ENCODE data around the gene SERPINE1.
"Not testable (repeated sequence)": the region's sequence is repeated elsewhere in the genome, so short reads cannot be mapped to it uniquely, and the experiment has no call there.

Gene SERPINE1

DNA sequence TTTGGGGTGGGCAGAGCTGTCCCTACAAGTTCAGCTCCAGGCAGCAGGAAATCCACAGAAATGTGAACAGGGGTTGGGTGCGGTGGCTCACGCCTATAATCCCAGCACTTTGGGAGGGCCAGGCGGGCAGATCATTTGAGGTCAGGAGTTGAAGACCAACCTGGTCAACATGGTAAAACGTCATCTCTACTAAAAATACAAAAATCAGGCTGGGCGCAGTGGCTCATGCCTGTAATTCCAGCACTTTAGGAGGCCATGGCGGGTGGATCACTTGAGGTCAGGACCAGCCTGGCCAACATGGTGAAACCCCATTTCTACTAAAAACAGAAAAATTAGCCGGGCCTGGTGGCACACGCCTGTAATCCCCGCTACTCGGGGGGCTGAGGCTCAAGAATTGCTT is 23.2 kb upstream of the SERPINE1 start:
- DNase-seq = not testable (repeated sequence)

- no peak for DNase-seq
These were observed 22.7 kb upstream of the SERPINE1 start for GRCh38 chr7:101104193-101104713.

DNA sequence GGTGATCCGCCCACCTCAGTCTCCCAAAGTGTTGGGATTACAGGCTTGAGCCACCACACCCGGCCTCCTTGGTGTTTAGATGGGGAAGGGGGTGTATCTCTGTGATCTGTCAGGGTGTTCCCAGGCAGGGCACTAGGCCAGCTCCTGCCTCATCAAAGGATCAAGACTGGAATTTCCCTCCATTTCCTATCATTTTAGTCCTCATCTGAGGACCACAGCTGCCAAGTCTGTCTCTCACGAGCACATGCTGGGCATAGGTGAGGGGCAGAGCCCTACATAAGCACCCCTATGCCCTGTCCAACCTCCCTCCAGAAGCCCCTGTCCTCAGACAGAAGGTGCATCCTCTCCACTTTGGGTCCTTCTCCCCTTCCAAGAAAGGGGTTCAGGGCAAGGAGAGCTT is 22.1 kb upstream of the SERPINE1 start:
- no peak for DNase-seq

- DNase-seq = not testable (repeated sequence)
These were observed 21.7 kb upstream of the SERPINE1 start for GRCh38 chr7:101105248-101105647.

GRCh38 chr7:101106386-101106785 is 20.5 kb upstream of the SERPINE1 start:
- no peak for DNase-seq

GRCh38 chr7:101108330-101108857 is 18.5 kb upstream of the SERPINE1 start:
- no peak for DNase-seq

DNA sequence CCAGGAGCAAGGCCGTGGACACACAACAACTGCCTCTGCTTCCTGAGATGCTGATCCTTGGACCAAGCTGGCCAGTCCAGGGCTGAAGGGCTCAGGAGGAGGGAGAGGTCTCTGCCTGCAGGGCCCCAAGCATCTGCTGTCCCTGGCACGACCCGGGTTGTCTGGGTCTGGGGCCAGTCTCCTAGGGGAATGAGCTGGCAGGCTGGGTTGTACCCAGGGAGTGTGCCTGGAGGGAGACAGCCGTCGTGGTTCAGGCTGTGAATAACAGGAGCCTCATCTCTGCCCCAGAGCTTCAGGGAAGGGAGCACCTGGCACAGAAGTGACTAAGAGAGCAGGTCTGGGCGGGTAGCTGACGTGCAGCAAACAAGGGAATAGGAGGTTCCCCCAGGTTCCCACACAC is 17.9 kb upstream of the SERPINE1 start:
- no peak for DNase-seq

DNA sequence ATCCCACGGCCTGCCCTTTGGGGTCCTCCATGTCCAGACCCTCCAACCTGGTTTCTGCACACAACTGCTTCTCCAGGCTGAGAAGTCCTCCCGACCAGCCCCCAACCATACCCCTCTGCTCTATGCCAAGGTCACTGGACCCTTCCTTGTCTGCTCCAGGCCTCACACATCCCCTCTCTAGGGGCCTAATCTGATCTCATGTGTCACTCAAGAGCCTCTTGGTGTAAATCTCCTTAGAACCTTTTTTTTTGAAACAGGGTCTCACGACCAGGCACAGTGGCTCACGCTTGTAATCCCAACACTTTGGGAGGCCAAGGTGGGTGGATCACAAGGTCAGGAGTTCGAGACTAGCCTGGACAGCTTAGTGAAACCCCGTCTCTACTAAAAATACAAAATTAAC is 17.5 kb upstream of the SERPINE1 start:
- DNase-seq = no peak

DNA sequence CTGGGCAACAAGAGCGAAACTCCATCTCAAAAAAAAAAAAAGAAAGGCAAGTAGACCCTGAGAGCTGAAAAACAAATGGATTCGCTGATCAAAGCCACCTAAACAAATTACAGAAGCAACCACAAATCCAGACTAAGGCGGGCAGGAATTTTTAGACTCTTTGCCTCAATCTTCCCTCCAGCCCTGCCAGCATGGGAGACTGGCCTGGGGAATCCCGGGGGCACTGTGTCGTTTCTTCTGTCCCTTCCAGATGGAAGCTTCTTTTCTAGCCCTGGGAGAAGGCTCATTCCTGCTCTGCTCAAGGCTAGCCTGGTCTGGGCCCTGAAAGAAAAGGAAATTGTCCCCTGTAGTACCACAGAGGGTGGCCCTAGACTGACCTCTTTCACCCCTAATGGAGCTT is 15.6 kb upstream of the SERPINE1 start:
- no peak for DNase-seq

DNA sequence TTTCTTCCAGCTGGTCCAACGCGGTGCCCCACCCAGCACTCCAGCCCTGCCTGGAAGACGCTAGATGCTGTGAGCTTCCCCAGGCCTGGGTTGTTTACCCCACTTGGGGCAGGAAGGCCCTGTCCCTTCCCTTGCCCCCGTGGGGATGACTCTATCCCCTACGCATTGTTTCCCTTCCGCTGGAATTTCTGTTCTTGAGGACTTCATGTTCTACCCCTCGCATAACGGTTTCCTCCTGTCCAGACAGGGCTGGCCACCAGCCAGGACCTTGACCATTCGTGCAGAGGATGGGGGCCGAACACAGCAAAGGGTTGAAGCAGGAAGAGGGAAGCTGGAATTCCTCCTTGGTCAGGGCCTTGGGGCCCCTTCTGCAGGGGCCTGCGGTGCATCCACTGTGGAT is 14.7 kb upstream of the SERPINE1 start:
- DNase-seq = no peak

DNA sequence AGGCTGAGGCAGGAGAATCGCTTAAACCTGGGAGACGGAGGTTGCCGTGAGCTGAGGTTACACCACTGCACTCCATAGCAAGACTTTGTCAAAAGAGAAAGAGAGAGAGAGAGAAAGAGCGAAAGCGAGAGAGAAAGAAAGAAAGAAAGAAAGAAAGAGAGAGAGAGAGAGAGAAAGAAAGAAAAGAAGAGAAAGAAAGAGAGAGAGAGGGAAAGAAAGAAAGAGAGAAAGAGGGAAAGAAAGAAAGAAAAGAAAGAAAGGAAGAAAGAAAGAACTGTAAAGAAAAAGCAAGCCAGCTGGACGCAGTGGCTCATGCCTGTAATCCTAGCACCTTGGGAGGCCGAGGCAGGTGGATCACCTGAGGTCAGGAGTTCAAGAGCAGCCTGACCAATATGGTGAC is 13.8 kb upstream of the SERPINE1 start:
- DNase-seq = not testable (repeated sequence)

DNA sequence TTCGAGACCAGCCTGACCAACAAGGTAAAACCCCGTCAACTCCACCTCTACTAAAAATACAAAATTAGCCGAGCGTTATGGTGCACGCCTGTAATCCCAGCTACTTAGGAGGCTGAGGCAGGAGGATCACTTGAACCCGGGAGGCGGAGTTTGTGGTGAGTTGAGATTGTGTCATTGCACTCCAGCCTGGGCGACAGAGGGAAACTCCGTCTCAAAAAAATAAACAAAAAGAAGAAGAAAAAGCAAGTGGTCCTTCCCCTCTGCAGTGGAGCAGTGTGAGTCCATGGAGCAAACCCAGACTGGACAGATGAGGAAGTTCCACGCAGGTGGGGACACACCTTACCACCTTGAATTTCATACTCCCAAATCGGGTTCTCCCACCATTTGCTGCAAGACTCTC is 13.1 kb upstream of the SERPINE1 start:
- no peak for DNase-seq

GRCh38 chr7:101114492-101114891 is 12.4 kb upstream of the SERPINE1 start:
- no peak for DNase-seq

DNA sequence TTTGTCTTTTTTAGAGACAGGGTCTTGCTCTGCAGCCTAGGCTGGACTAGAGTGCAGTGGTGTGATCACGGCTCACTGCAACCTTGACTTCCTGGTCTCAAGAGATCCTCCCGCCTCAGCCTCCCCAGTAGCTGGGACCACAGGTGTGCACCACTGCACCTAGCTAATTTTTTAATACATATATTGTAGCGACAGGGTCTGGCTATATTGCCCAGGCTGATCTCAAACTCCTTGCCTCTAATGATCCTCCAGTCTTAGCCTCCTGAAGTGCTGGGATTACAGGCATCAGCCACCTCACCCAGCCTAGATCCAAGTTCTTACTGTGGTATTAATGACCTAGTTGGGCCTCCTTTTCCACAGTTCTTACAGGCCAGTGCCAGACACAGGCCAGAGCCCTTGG is 11.7 kb upstream of the SERPINE1 start:
- DNase-seq = no peak

DNA sequence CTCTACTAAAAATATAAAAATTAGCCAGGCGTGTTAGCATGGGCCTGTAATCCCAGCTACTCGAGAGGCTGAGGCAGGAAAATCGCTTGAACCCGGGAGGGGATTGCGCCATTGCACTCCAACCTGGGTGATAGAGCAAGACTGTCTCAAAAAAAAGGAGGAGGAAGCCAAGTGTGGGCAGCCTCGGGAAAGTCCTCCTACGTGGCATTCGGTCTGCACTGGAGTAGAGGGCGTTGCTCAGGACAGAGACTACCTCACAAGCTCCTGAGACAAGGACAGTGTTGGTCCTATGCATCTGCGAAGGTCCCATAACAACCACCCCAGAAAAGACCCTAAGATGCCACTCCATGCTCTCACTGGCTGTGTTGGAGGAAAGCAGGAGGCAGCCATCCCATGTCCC is 10.0 kb upstream of the SERPINE1 start:
- DNase-seq = no peak

DNA sequence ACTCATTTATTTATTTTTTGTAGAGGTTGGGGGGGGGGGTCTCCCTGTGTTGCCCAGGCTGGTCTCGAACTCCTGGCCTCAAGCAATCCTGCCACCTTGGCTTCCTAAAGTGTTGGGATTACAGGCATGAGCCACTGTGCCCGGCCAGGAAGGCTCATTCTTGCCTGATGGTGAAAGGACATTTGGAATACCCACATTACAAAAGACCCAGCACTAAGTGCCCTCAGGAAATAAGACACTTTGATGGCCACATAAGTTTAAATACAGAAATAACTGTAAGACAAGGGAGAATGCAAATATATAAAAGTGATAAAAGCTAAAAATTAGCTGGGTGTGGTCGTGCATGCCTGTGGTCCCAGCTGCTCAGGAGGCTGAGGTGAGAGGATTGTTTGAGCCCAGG is 8.0 kb upstream of the SERPINE1 start:
- DNase-seq = no peak

- DNase-seq = no peak
These were observed 7.0 kb upstream of the SERPINE1 start for GRCh38 chr7:101119876-101120275.

- DNase-seq = no peak
These were observed 6.6 kb upstream of the SERPINE1 start for GRCh38 chr7:101120315-101120714.

- DNase-seq = not testable (repeated sequence)
These were observed 5.3 kb upstream of the SERPINE1 start for GRCh38 chr7:101121631-101121990.

- DNase-seq = no peak
These were observed 4.6 kb upstream of the SERPINE1 start for GRCh38 chr7:101121991-101122932.

DNA sequence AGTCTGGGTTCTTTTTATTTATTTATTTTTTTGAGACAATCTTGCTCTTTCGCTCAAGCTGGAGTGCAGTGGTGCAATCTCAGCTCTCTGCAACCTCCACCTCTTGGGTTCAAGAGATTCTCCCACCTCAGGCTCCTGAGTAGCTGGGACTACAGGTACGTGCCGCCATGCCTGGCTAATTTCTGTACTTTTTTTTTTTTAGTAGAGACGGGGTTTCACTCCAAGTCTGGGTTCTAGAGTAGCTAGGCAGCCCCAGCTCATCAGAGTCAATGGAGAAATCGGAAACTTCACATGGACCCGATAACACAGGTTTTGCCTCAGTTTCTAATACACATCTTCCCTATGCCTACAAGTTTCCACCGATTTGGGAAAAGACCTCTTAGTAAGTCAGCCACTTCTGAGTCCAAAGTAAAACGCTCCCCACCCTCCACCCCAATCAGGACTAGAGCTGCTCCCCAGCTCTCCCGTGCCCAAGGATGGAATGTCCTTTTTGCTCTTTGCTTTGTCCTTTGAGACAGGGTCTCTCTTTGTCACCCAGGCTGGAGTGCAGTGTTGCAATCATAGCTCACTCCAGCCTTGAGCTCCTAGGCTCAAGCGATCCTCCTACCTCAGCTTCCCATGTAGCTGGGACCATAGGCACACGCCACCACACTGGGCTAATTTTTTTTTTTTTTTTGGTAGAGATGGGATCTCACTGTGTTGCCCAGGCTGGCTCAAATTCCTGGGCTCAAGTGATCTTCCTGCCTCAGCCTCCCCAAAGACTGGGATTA is 3.8 kb upstream of the SERPINE1 start:
- DNase-seq = no peak

DNA sequence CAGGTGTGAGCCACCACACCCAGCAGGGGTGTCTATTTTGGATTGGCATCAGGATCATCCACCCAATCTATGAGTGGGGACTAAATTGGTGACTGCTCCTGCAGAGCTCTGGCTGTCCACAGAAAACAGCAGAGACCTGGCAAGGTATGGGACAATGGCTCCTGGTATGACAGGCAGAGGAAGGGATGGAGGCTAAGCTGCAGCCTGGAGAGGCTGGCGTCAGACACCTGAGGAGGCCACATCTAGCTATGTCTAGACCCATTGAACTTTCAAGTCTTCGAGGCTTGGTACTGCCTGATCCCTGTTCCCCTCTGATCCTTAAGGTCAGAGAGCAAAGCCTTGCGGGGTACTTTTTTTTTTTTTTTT is 3.2 kb upstream of the SERPINE1 start:
- no peak for DNase-seq

GRCh38 chr7:101124376-101125056 is 2.4 kb upstream of the SERPINE1 start:
- DNase-seq = no peak

Data from NK-92 treated with Interleukin-12 subunit alpha and Interleukin-12 subunit beta, amount 100 ng/mL, for 24 hours (cell line).